ENCODE measurements around the gene CNTN4.

DNA sequence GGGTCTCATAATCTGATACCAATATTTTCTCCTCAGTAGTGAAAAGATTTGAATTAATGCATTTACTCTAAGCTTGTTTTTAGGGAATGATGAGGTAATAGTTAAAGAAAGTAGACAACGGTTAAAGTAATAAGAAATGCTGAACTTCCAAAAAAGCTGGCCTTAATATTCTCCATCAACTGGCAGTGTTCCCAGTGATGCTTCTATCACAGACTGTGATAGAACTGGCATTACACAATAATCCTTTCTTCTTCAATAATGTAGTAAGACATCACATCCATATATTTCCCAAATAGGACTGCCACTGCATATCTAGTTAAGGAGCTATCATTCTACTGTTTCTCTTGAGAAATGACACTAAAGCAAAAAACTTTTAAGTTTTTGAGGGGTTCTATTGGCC, 822.8 kb downstream of the CNTN4 start:
- TF ChIP-seq CTCF (IDR thresholded peaks at IDR 0.05) (no peak), EZH2phosphoT487 (IDR thresholded peaks at IDR 0.05) (no peak)
